ENCODE results near the gene GLOD4.

Gene GLOD4

GRCh38 chr17:746783-747629 is 35.1 kb downstream of the GLOD4 start:
- FAIRE-seq = no peak
- DNase-seq (ENCODE audit: extremely low spot score, insufficient read length, low read depth) = no peak

GRCh38 chr17:746181-746580 is 35.9 kb downstream of the GLOD4 start:
- no peak for FAIRE-seq
- DNase-seq (ENCODE audit: extremely low spot score, insufficient read length, low read depth) = no peak

- FAIRE-seq (no peak), DNase-seq (ENCODE audit: extremely low spot score, insufficient read length, low read depth) (no peak)
These were observed 36.7 kb downstream of the GLOD4 start for GRCh38 chr17:745406-745805.

- FAIRE-seq (no peak), DNase-seq (ENCODE audit: extremely low spot score, insufficient read length, low read depth) (no peak)
These were observed 37.1 kb downstream of the GLOD4 start for GRCh38 chr17:744937-745336.

GRCh38 chr17:743139-743538 is 38.9 kb downstream of the GLOD4 start:
- no peak for DNase-seq (ENCODE audit: extremely low spot score, insufficient read length, low read depth)
- peak; percentile 12 for FAIRE-seq

GRCh38 chr17:742147-742793 is 39.8 kb downstream of the GLOD4 start:
- DNase-seq (ENCODE audit: extremely low spot score, insufficient read length, low read depth) = no peak
- FAIRE-seq = no peak

GRCh38 chr17:740240-741017 is 41.7 kb downstream of the GLOD4 start:
- peak; percentile 95 for FAIRE-seq

GRCh38 chr17:737561-738113 is 44.4 kb downstream of the GLOD4 start:
- DNase-seq (ENCODE audit: extremely low spot score, insufficient read length, low read depth) (no peak), FAIRE-seq (no peak)

More at GRCh38 chr17:740240-741017, 41.7 kb downstream of the GLOD4 start:
- peak; percentile 42 for DNase-seq (ENCODE audit: extremely low spot score, insufficient read length, low read depth)

GRCh38 chr17:733743-734142 is 48.3 kb downstream of the GLOD4 start:
- peak; percentile 24 for FAIRE-seq
- no peak for DNase-seq (ENCODE audit: extremely low spot score, insufficient read length, low read depth)

- no peak for DNase-seq (ENCODE audit: extremely low spot score, insufficient read length, low read depth)
- no peak for FAIRE-seq
These were observed 49.0 kb downstream of the GLOD4 start for GRCh38 chr17:732902-733720.

- FAIRE-seq (peak; percentile 21), DNase-seq (ENCODE audit: extremely low spot score, insufficient read length, low read depth) (peak; percentile 63)
These were observed 49.8 kb downstream of the GLOD4 start, which contains the start of gene TLCD3A for GRCh38 chr17:732067-732901. TSS of gene TLCD3A (plus strand) at chr17:732596. CDS start at chr17:732648, 52 bp downstream.

GRCh38 chr17:731644-732066 is 50.4 kb downstream of the GLOD4 start:
- FAIRE-seq (no peak), DNase-seq (ENCODE audit: extremely low spot score, insufficient read length, low read depth) (no peak)

- FAIRE-seq (no peak), DNase-seq (ENCODE audit: extremely low spot score, insufficient read length, low read depth) (no peak)
These were observed 53.2 kb downstream of the GLOD4 start for GRCh38 chr17:728911-729310.

- FAIRE-seq (no peak), DNase-seq (ENCODE audit: extremely low spot score, insufficient read length, low read depth) (no peak)
These were observed 55.7 kb downstream of the GLOD4 start for GRCh38 chr17:726271-726919.

- FAIRE-seq = no peak
- DNase-seq (ENCODE audit: extremely low spot score, insufficient read length, low read depth) = no peak
These were observed 56.3 kb downstream of the GLOD4 start for GRCh38 chr17:725746-726145.

- DNase-seq (ENCODE audit: extremely low spot score, insufficient read length, low read depth) (no peak), FAIRE-seq (no peak)
These were observed 57.0 kb downstream of the GLOD4 start for GRCh38 chr17:725084-725483.

- DNase-seq (ENCODE audit: extremely low spot score, insufficient read length, low read depth) (no peak), FAIRE-seq (no peak)
These were observed 60.5 kb downstream of the GLOD4 start for GRCh38 chr17:721540-721937.
